Measurements from ENCODE around the gene UPF2. TPM values are rescaled to one million over a fixed set of nuclear protein-coding genes. Genes with fewer than 3 reads are reported as not detected.
A peak's percentile ranks its signal among the peaks of the same experiment; 100 is the strongest.

Gene UPF2
- total and polyA plus RNA-seq, 10 of the 15 experiments (the other 5 are each of a cell fraction or from before 2014, with no cell fraction given): 21.0 to 44.4 (median 25.9) TPM

DNA sequence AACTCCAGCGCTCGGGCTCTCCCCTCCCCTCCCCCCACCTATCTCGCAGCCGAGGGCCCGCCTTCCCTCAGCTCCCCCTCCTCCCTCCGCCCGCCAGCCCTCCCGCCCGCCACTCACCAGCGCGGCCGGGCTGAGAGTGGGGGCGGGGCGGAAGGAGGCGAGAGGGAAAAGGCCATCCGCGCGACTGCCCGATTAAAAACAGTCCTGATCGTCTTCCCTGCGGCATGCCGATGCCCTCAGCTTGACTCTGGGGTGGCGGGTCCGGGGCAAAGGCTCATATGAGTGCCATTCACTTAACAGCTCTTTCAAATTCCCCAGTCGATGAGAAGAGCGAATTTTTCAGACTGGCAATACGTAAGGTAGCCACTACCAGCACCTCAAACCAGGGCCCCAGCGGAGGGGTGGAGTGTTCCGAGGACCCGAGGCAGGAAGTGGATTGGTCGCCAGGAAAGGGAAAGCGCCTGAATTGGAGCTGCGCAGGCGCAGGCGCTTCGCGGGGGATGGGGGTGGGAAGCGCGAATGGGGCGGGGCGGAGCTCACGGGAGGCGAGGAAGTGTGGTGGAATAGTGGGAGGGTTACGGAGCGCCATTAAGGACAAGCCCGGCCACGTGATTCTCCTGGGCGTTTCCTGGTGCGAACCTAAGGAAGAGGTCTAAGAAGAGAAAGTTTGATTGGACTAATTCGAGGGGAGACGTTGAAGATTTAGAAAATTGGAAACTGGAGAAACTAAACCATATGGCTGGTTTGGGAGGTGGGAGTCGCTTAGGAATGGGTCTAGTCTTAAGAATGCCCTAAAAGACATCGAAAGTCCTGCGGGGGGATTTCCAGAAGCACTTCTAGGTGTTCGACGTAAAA is at the start of gene UPF2 (continued):
- TF ChIP-seq, protein P1, sequence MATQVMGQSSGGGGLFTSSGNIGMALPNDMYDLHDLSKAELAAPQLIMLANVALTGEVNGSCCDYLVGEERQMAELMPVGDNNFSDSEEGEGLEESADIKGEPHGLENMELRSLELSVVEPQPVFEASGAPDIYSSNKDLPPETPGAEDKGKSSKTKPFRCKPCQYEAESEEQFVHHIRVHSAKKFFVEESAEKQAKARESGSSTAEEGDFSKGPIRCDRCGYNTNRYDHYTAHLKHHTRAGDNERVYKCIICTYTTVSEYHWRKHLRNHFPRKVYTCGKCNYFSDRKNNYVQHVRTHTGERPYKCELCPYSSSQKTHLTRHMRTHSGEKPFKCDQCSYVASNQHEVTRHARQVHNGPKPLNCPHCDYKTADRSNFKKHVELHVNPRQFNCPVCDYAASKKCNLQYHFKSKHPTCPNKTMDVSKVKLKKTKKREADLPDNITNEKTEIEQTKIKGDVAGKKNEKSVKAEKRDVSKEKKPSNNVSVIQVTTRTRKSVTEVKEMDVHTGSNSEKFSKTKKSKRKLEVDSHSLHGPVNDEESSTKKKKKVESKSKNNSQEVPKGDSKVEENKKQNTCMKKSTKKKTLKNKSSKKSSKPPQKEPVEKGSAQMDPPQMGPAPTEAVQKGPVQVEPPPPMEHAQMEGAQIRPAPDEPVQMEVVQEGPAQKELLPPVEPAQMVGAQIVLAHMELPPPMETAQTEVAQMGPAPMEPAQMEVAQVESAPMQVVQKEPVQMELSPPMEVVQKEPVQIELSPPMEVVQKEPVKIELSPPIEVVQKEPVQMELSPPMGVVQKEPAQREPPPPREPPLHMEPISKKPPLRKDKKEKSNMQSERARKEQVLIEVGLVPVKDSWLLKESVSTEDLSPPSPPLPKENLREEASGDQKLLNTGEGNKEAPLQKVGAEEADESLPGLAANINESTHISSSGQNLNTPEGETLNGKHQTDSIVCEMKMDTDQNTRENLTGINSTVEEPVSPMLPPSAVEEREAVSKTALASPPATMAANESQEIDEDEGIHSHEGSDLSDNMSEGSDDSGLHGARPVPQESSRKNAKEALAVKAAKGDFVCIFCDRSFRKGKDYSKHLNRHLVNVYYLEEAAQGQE (IDR thresholded peaks at IDR 0.05; ENCODE audit: low read depth, low read length): no peak
- TF ChIP-seq KLF5 (IDR thresholded peaks at IDR 0.05; ENCODE audit: partially characterized antibody): no peak
- TF ChIP-seq POU2F2 (IDR thresholded peaks at IDR 0.05; ENCODE audit: borderline replicate concordance, low read depth, low read length): no peak; the same call in 1 of the 3 replicates
- TF ChIP-seq, protein P2, sequence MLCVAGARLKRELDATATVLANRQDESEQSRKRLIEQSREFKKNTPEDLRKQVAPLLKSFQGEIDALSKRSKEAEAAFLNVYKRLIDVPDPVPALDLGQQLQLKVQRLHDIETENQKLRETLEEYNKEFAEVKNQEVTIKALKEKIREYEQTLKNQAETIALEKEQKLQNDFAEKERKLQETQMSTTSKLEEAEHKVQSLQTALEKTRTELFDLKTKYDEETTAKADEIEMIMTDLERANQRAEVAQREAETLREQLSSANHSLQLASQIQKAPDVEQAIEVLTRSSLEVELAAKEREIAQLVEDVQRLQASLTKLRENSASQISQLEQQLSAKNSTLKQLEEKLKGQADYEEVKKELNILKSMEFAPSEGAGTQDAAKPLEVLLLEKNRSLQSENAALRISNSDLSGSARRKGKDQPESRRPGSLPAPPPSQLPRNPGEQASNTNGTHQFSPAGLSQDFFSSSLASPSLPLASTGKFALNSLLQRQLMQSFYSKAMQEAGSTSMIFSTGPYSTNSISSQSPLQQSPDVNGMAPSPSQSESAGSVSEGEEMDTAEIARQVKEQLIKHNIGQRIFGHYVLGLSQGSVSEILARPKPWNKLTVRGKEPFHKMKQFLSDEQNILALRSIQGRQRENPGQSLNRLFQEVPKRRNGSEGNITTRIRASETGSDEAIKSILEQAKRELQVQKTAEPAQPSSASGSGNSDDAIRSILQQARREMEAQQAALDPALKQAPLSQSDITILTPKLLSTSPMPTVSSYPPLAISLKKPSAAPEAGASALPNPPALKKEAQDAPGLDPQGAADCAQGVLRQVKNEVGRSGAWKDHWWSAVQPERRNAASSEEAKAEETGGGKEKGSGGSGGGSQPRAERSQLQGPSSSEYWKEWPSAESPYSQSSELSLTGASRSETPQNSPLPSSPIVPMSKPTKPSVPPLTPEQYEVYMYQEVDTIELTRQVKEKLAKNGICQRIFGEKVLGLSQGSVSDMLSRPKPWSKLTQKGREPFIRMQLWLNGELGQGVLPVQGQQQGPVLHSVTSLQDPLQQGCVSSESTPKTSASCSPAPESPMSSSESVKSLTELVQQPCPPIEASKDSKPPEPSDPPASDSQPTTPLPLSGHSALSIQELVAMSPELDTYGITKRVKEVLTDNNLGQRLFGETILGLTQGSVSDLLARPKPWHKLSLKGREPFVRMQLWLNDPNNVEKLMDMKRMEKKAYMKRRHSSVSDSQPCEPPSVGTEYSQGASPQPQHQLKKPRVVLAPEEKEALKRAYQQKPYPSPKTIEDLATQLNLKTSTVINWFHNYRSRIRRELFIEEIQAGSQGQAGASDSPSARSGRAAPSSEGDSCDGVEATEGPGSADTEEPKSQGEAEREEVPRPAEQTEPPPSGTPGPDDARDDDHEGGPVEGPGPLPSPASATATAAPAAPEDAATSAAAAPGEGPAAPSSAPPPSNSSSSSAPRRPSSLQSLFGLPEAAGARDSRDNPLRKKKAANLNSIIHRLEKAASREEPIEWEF (IDR thresholded peaks at IDR 0.05; ENCODE audit: insufficient replicate concordance, low read depth, low read length): no peak
- peak; percentile 41; the same call in 1 of the 2 replicates for TF ChIP-seq SREBF1 (IDR thresholded peaks at IDR 0.05; ENCODE audit: low read length)
- TF ChIP-seq EGR1 (IDR thresholded peaks at IDR 0.05; ENCODE audit: borderline replicate concordance in 1 of 2, low read depth in 2 of 2, low read length in 2 of 2): peak in 1 of 2 experiments; percentile 74; a peak in 2 of 3 replicates
- no peak for TF ChIP-seq SMARCA5 (IDR thresholded peaks at IDR 0.05)
- no peak for TF ChIP-seq TCF3 (IDR thresholded peaks at IDR 0.05; ENCODE audit: borderline replicate concordance, insufficient read depth, low read depth, low read length)
- TF ChIP-seq, protein P3, sequence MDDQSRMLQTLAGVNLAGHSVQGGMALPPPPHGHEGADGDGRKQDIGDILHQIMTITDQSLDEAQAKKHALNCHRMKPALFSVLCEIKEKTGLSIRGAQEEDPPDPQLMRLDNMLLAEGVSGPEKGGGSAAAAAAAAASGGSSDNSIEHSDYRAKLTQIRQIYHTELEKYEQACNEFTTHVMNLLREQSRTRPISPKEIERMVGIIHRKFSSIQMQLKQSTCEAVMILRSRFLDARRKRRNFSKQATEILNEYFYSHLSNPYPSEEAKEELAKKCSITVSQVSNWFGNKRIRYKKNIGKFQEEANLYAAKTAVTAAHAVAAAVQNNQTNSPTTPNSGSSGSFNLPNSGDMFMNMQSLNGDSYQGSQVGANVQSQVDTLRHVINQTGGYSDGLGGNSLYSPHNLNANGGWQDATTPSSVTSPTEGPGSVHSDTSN (IDR thresholded peaks at IDR 0.05; ENCODE audit: insufficient replicate concordance, low read depth, low read length): peak; percentile 89
- peak; percentile 71; the same call in 1 of the 2 replicates for TF ChIP-seq RB1 (IDR thresholded peaks at IDR 0.05; ENCODE audit: borderline replicate concordance)
- TF ChIP-seq FOS (IDR thresholded peaks at IDR 0.05; ENCODE audit: borderline replicate concordance, extremely low read depth, insufficient read length): no peak
- no peak; the same call in 1 of the 2 replicates for TF ChIP-seq POLR2A (IDR thresholded peaks at IDR 0.05; ENCODE audit: low read depth, low read length)
- no peak for TF ChIP-seq CBX5 (IDR thresholded peaks at IDR 0.05; ENCODE audit: low read depth)
- no peak for TF ChIP-seq DPF2 (IDR thresholded peaks at IDR 0.05)
- no peak for TF ChIP-seq FOXM1 (IDR thresholded peaks at IDR 0.05; ENCODE audit: low read depth, low read length)
- peak; percentile 89 for TF ChIP-seq NRF1 (conservative IDR thresholded peaks at IDR 0.05; ENCODE audit: low read depth, low read length)
- TF ChIP-seq, protein P4, sequence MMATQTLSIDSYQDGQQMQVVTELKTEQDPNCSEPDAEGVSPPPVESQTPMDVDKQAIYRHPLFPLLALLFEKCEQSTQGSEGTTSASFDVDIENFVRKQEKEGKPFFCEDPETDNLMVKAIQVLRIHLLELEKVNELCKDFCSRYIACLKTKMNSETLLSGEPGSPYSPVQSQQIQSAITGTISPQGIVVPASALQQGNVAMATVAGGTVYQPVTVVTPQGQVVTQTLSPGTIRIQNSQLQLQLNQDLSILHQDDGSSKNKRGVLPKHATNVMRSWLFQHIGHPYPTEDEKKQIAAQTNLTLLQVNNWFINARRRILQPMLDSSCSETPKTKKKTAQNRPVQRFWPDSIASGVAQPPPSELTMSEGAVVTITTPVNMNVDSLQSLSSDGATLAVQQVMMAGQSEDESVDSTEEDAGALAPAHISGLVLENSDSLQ (IDR thresholded peaks at IDR 0.05): peak; percentile 97
- TF ChIP-seq MYC (IDR thresholded peaks at IDR 0.05; ENCODE audit: insufficient read depth, insufficient read length, insufficient replicate concordance, low read length, severe bottlenecking): peak; percentile 96

Measured in GM12878 (cell line).